Activated CD4-positive, alpha-beta T cell treated with anti-CD3 and anti-CD28 coated beads, Interleukin-2, amount 10 ng/mL, durations not matched to agents 7 days and 5 days (primary cell): ENCODE measurements around the gene KRT27. TPM values are rescaled to one million over a fixed set of nuclear protein-coding genes. Genes with fewer than 3 reads are reported as not detected.

Experiments
- CTCF ChIA-PET: fragments of 350-600 bp; sonication (Branson Sonifier 250); formaldehyde crosslinking; loops from one replicate; lab custom pipeline; 2021; ENCODE audit warnings: antibody characterized with exemption; lab: Charles Lee
- POLR2A ChIA-PET: fragments of 350-600 bp; sonication (Branson Sonifier 250); formaldehyde crosslinking; loops from one replicate; lab custom pipeline; 2021; ENCODE audit warnings: antibody characterized with exemption; lab: Charles Lee
- DNase-seq: peaks from one replicate; pipeline ENCODE4 v3.0.0-alpha.2; 2020
- H3K27ac Mint-ChIP-seq: one replicate; pipeline ENCODE4 v1.8.0; 2021; ENCODE audit warnings: mild to moderate bottlenecking, moderate library complexity, mixed read lengths
- H3K27me3 Mint-ChIP-seq: one replicate; pipeline ENCODE4 v1.8.0; 2021; ENCODE audit warnings: mixed read lengths
- H3K36me3 Mint-ChIP-seq: one replicate; pipeline ENCODE4 v1.8.0; 2021; ENCODE audit warnings: low read depth, mixed read lengths
- H3K4me1 Mint-ChIP-seq: one replicate; pipeline ENCODE4 v1.8.0; 2021; ENCODE audit warnings: mixed read lengths
- H3K4me3 Mint-ChIP-seq: one replicate; pipeline ENCODE4 v1.8.0; 2021; ENCODE audit warnings: mild to moderate bottlenecking, moderate library complexity, mixed read lengths
- H3K9me3 Mint-ChIP-seq: one replicate; pipeline ENCODE4 v1.8.0; 2021; ENCODE audit warnings: mixed read lengths
- total RNA-seq, 2 experiments: library from RNA; stranded (reverse); gene quantifications; one replicate each; pipeline ENCODE4 v1.2.3, GENCODE V29; 2021

Gene KRT27
- total RNA-seq: not detected

- Mint-ChIP-seq H3K27me3 (peaks cover 42% of the 10 kb centered on the region), H3K9me3 (no peaks in the 10 kb centered on the region), H3K4me3 (no peak within 1 kb of the TSS), H3K27ac (no peak within 1 kb of the TSS), H3K4me1 (peaks cover 9% of the 10 kb centered on the region), H3K36me3 (no peaks in the 10 kb centered on the region)
- ChIA-PET POLR2A (no interaction called here), CTCF (no interaction called here)
- no peak for DNase-seq
Measured at GRCh38 chr17:40782450-40782849, at the start of gene KRT27. Gene KRT27 (minus strand): TSS chr17:40782550. CDS start chr17:40782493, 57 bp downstream.

GRCh38 chr17:40830085-40830776, 47.9 kb upstream of the KRT27 start:
- H3K4me1 Mint-ChIP-seq: peaks cover 24% of the 10 kb centered on the region
- ChIA-PET CTCF (no interaction called here), POLR2A (no interaction called here)
- no peaks in the 10 kb centered on the region for H3K36me3 Mint-ChIP-seq
- H3K4me3 Mint-ChIP-seq: no peak overlapping the region
- H3K9me3 Mint-ChIP-seq: no peaks in the 10 kb centered on the region
- no peak overlapping the region for H3K27ac Mint-ChIP-seq
- H3K27me3 Mint-ChIP-seq: no peaks in the 10 kb centered on the region
- no peak for DNase-seq

- ChIA-PET POLR2A (no interaction called here), CTCF (interaction anchor here (0.5 to 0.6 kb wide), 3 partner anchors 72 to 741 kb away, joined by 3 to 6 read pairs (median 3); no protein-coding TSS in a partner anchor)
- Mint-ChIP-seq H3K4me3 (no peak overlapping the region), H3K27ac (peak overlapping the region; percentile 31), H3K27me3 (no peaks in the 10 kb centered on the region), H3K9me3 (no peaks in the 10 kb centered on the region), H3K36me3 (no peaks in the 10 kb centered on the region), H3K4me1 (peaks cover 30% of the 10 kb centered on the region)
- DNase-seq: no peak
Measured at GRCh38 chr17:40828454-40829044, 46.2 kb upstream of the KRT27 start.

- ChIA-PET POLR2A (no interaction called here), CTCF (interaction anchor here (0.5 to 1.2 kb wide), 4 partner anchors 9 to 742 kb away, joined by 3 to 6 read pairs (median 3); no protein-coding TSS in a partner anchor)
- peaks cover 27% of the 10 kb centered on the region for H3K4me1 Mint-ChIP-seq
- no peak overlapping the region for H3K27ac Mint-ChIP-seq
- H3K9me3 Mint-ChIP-seq: no peaks in the 10 kb centered on the region
- no peaks in the 10 kb centered on the region for H3K36me3 Mint-ChIP-seq
- DNase-seq: peak; percentile 10
- H3K4me3 Mint-ChIP-seq: no peak overlapping the region
- no peaks in the 10 kb centered on the region for H3K27me3 Mint-ChIP-seq
Measured at GRCh38 chr17:40827746-40828453, 45.5 kb upstream of the KRT27 start.

GRCh38 chr17:40825599-40825998, 43.2 kb upstream of the KRT27 start:
- Mint-ChIP-seq H3K4me3 (no peak overlapping the region), H3K4me1 (peaks cover 30% of the 10 kb centered on the region), H3K36me3 (peaks cover 4% of the 10 kb centered on the region), H3K9me3 (no peaks in the 10 kb centered on the region), H3K27me3 (no peaks in the 10 kb centered on the region), H3K27ac (no peak overlapping the region)
- no peak for DNase-seq
- CTCF ChIA-PET: no interaction called here
- POLR2A ChIA-PET: no interaction called here

GRCh38 chr17:40824015-40824832, 41.9 kb upstream of the KRT27 start:
- ChIA-PET CTCF (interaction anchor here (0.8 kb wide), 1 partner anchor 9 kb away, joined by 3 read pairs; no protein-coding TSS in a partner anchor), POLR2A (no interaction called here)
- H3K36me3 Mint-ChIP-seq: peaks cover 16% of the 10 kb centered on the region
- H3K4me3 Mint-ChIP-seq: no peak overlapping the region
- H3K27me3 Mint-ChIP-seq: no peaks in the 10 kb centered on the region
- H3K4me1 Mint-ChIP-seq: peaks cover 42% of the 10 kb centered on the region
- no peak overlapping the region for H3K27ac Mint-ChIP-seq
- DNase-seq: no peak
- H3K9me3 Mint-ChIP-seq: peaks cover 5% of the 10 kb centered on the region

GRCh38 chr17:40822132-40822812, 39.9 kb upstream of the KRT27 start, which contains the start of gene KRT10:
Gene KRT10 (minus strand): TSS chr17:40822614. CDS start chr17:40822585, 29 bp downstream.
- peaks cover 5% of the 10 kb centered on the region for H3K9me3 Mint-ChIP-seq
- DNase-seq: no peak
- CTCF ChIA-PET: no interaction called here
- H3K27me3 Mint-ChIP-seq: no peaks in the 10 kb centered on the region
- no peak within 1 kb of the TSS for H3K4me3 Mint-ChIP-seq
- H3K4me1 Mint-ChIP-seq: peaks cover 41% of the 10 kb centered on the region
- H3K36me3 Mint-ChIP-seq: peaks cover 33% of the 10 kb centered on the region
- no peak within 1 kb of the TSS for H3K27ac Mint-ChIP-seq
- POLR2A ChIA-PET: no interaction called here

GRCh38 chr17:40821536-40821935, 39.2 kb upstream of the KRT27 start:
- no peak for DNase-seq
- Mint-ChIP-seq H3K4me1 (peaks cover 44% of the 10 kb centered on the region), H3K4me3 (no peak overlapping the region), H3K9me3 (peaks cover 5% of the 10 kb centered on the region), H3K27me3 (no peaks in the 10 kb centered on the region), H3K36me3 (peaks cover 40% of the 10 kb centered on the region), H3K27ac (no peak overlapping the region)
- ChIA-PET CTCF (no interaction called here), POLR2A (no interaction called here)

GRCh38 chr17:40820228-40820838, 38.0 kb upstream of the KRT27 start:
- POLR2A ChIA-PET: no interaction called here
- Mint-ChIP-seq H3K27ac (peak overlapping the region; percentile 1), H3K9me3 (peaks cover 5% of the 10 kb centered on the region), H3K4me1 (peaks cover 39% of the 10 kb centered on the region), H3K36me3 (peaks cover 41% of the 10 kb centered on the region), H3K4me3 (peak overlapping the region; percentile 74), H3K27me3 (no peaks in the 10 kb centered on the region)
- no peak for DNase-seq
- CTCF ChIA-PET: no interaction called here

GRCh38 chr17:40819528-40820125, 37.3 kb upstream of the KRT27 start:
- peak overlapping the region; percentile 75 for H3K27ac Mint-ChIP-seq
- CTCF ChIA-PET: no interaction called here
- H3K9me3 Mint-ChIP-seq: peaks cover 7% of the 10 kb centered on the region
- peaks cover 41% of the 10 kb centered on the region for H3K36me3 Mint-ChIP-seq
- H3K4me1 Mint-ChIP-seq: peaks cover 39% of the 10 kb centered on the region
- no peak for DNase-seq
- no peaks in the 10 kb centered on the region for H3K27me3 Mint-ChIP-seq
- POLR2A ChIA-PET: interaction anchor here (1.2 kb wide), 1 partner anchor 870 kb away, joined by 4 read pairs; no protein-coding TSS in a partner anchor
- H3K4me3 Mint-ChIP-seq: peak overlapping the region; percentile 74
